GM21423 (cell line): ENCODE data around the gene TGFBR2.
A peak's percentile ranks its signal among the peaks of the same experiment; 100 is the strongest.

ENCODE experiments used
- ATAC-seq: cut with Tn5 transposase; IDR thresholded peaks from one replicate; pipeline ENCODE4 v1.9.1; 2021; ENCODE audit warnings: mild to moderate bottlenecking, moderate library complexity; ENCODE audit not compliant: unreplicated experiment

The TGFBR2 gene

GRCh38 chr3:30633718-30634117 lies 27.3 kb downstream of the TGFBR2 start:
- ATAC-seq: no peak

- no peak for ATAC-seq
These were observed 28.6 kb downstream of the TGFBR2 start for GRCh38 chr3:30634761-30635735.

- ATAC-seq: no peak
These were observed 31.2 kb downstream of the TGFBR2 start for GRCh38 chr3:30637310-30638219.

- no peak for ATAC-seq
These were observed 32.4 kb downstream of the TGFBR2 start for GRCh38 chr3:30638685-30639412.

- peak; percentile 72 for ATAC-seq
These were observed 33.5 kb downstream of the TGFBR2 start for GRCh38 chr3:30639937-30640336.

- no peak for ATAC-seq
These were observed 34.5 kb downstream of the TGFBR2 start for GRCh38 chr3:30640851-30641250.

- ATAC-seq: no peak
These were observed 35.2 kb downstream of the TGFBR2 start for GRCh38 chr3:30641416-30642251.

GRCh38 chr3:30642849-30643361 lies 36.5 kb downstream of the TGFBR2 start:
- ATAC-seq: peak; percentile 26

GRCh38 chr3:30643763-30644462 lies 37.5 kb downstream of the TGFBR2 start:
- peak; percentile 27 for ATAC-seq

GRCh38 chr3:30644615-30645014 lies 38.2 kb downstream of the TGFBR2 start:
- ATAC-seq: peak; percentile 63

GRCh38 chr3:30645077-30645476 lies 38.7 kb downstream of the TGFBR2 start:
- ATAC-seq: no peak

GRCh38 chr3:30646181-30646876 lies 39.9 kb downstream of the TGFBR2 start:
- ATAC-seq: no peak

GRCh38 chr3:30646961-30647752 lies 40.8 kb downstream of the TGFBR2 start:
- no peak for ATAC-seq

GRCh38 chr3:30648670-30649357 lies 42.4 kb downstream of the TGFBR2 start:
- ATAC-seq: no peak

GRCh38 chr3:30649572-30650318 lies 43.3 kb downstream of the TGFBR2 start:
- ATAC-seq: no peak

GRCh38 chr3:30650348-30650995 lies 44.1 kb downstream of the TGFBR2 start:
- no peak for ATAC-seq
